IMR-90 (cell line): Measurements from ENCODE around the gene ACAD9. TPM values are rescaled to one million over a fixed set of nuclear protein-coding genes. Genes with fewer than 3 reads are reported as not detected.

Source experiments
- ATAC-seq: fragments of 200-7000 bp; cut with Tn5 transposase; 2 replicates; pipeline ENCODE4 v1.9.1; 2020; ENCODE audit warnings: low read depth, mild to moderate bottlenecking, moderate library complexity
- BruUV-seq: library from RNA; stranded (reverse); fragments of 400-500 nt; replicated peaks from 2 replicates; lab custom pipeline; 2021; lab: Mats Ljungman, UMichigan
- CTCF ChIA-PET: fragments of 300-600 bp; formaldehyde crosslinking; extraction: SDS; loops from one replicate; lab custom pipeline; 2021; ENCODE audit warnings: antibody characterized with exemption; lab: Yijun Ruan, JAX
- POLR2A ChIA-PET: fragments of 300-600 bp; sonication (Branson Sonifier 250); formaldehyde crosslinking; loops from one replicate; lab custom pipeline; 2022; ENCODE audit warnings: antibody characterized with exemption; ENCODE audit not compliant: unreplicated experiment; lab: Charles Lee
- DNase-seq: peaks from one replicate; pipeline ENCODE4 v3.0.0; 2013
- H2AFZ ChIP-seq: replicated peaks from 2 replicates; pipeline ENCODE3; 2013; ENCODE audit warnings: low read length, mild to moderate bottlenecking; ENCODE audit not compliant: poor library complexity
- H2AK5ac ChIP-seq: 2 replicates; pipeline ENCODE4 v1.6.1; 2013; ENCODE audit warnings: low read depth, low read length, inconsistent platforms
- H2AK9ac ChIP-seq: replicated peaks from 2 replicates; pipeline ENCODE3; 2013; ENCODE audit warnings: mild to moderate bottlenecking, low read depth, low read length, moderate library complexity; ENCODE audit not compliant: poor library complexity
- H2BK120ac ChIP-seq: 2 replicates; pipeline ENCODE4 v1.6.1; 2013; ENCODE audit warnings: low read depth, low read length, inconsistent platforms
- H2BK15ac ChIP-seq: 3 replicates; pipeline ENCODE4 v1.6.1; 2013; ENCODE audit warnings: low read depth, low read length, inconsistent platforms
- H2BK20ac ChIP-seq: 2 replicates; pipeline ENCODE4 v1.6.1; 2013; ENCODE audit warnings: low read depth, mild to moderate bottlenecking, inconsistent platforms, low read length, moderate library complexity
- H2BK5ac ChIP-seq: 2 replicates; pipeline ENCODE4 v1.6.1; 2013; ENCODE audit warnings: mild to moderate bottlenecking, low read depth, low read length, inconsistent platforms; ENCODE audit not compliant: poor library complexity, severe bottlenecking
- H3K14ac ChIP-seq: replicated peaks from 2 replicates; pipeline ENCODE4 v1.6.1; 2013; ENCODE audit warnings: low read depth, low read length, inconsistent platforms
- H3K18ac ChIP-seq: 2 replicates; pipeline ENCODE4 v1.6.1; 2013; ENCODE audit warnings: low read depth, low read length, control low read depth
- H3K23ac ChIP-seq: 2 replicates; pipeline ENCODE4 v1.6.1; 2013; ENCODE audit warnings: low read depth, low read length, inconsistent platforms
- H3K27ac ChIP-seq: 2 replicates; pipeline ENCODE4 v1.5.1; 2013; ENCODE audit warnings: mild to moderate bottlenecking, control low read depth, low read length; ENCODE audit not compliant: insufficient read depth
- H3K27me3 ChIP-seq: 2 replicates; pipeline ENCODE4 v1.6.1; 2013; ENCODE audit warnings: low read length; ENCODE audit not compliant: control insufficient read depth, insufficient read depth
- H3K36me3 ChIP-seq: 2 replicates; pipeline ENCODE4 v1.6.1; 2013; ENCODE audit warnings: low read length, mixed read lengths; ENCODE audit not compliant: control insufficient read depth, insufficient read depth
- H3K4ac ChIP-seq: 2 replicates; pipeline ENCODE4 v1.6.1; 2013; ENCODE audit warnings: low read depth, low read length, inconsistent platforms
- H3K4me1 ChIP-seq: 2 replicates; pipeline ENCODE4 v1.6.1; 2013; ENCODE audit warnings: low read length, mixed read lengths; ENCODE audit not compliant: control insufficient read depth, insufficient read depth
- H3K4me2 ChIP-seq: 2 replicates; pipeline ENCODE4 v1.6.1; 2013; ENCODE audit warnings: low read depth, mild to moderate bottlenecking, control low read depth, low read length, moderate library complexity
- H3K4me3 ChIP-seq: 2 replicates; pipeline ENCODE4 v1.5.1; 2013; ENCODE audit warnings: low read depth, mild to moderate bottlenecking, control low read depth, low read length, moderate library complexity; ENCODE audit not compliant: insufficient read depth
- H3K56ac ChIP-seq: 2 replicates; pipeline ENCODE4 v1.6.1; 2013; ENCODE audit warnings: low read length, inconsistent platforms; ENCODE audit not compliant: insufficient read depth; ENCODE audit errors: extremely low read depth
- H3K79me1 ChIP-seq, 2 experiments: 2 replicates each; pipeline ENCODE4 v1.6.1; 2013; ENCODE audit warnings: low read length in 2 of 2, inconsistent platforms in 1 of 2, low read depth in 1 of 2
- H3K9ac ChIP-seq: 2 replicates; pipeline ENCODE4 v1.6.1; 2013; ENCODE audit warnings: low read depth, low read length, control low read depth
- H3K9me1 ChIP-seq: 2 replicates; pipeline ENCODE4 v1.6.1; 2013; ENCODE audit warnings: low read length, inconsistent platforms; ENCODE audit not compliant: insufficient read depth
- H3K9me3 ChIP-seq: 2 replicates; pipeline ENCODE4 v1.6.1; 2013; ENCODE audit warnings: low read length; ENCODE audit not compliant: control insufficient read depth, insufficient read depth
- H4K20me1 ChIP-seq: 2 replicates; pipeline ENCODE4 v1.6.1; 2013; ENCODE audit warnings: low read length, inconsistent platforms; ENCODE audit not compliant: insufficient read depth
- H4K5ac ChIP-seq: 2 replicates; pipeline ENCODE4 v1.6.1; 2013; ENCODE audit warnings: mild to moderate bottlenecking, low read depth, low read length, control low read depth
- H4K8ac ChIP-seq, 2 experiments: 2 replicates each; pipeline ENCODE4 v1.6.1; 2013; ENCODE audit warnings: low read depth in 2 of 2, low read length in 2 of 2, control low read depth in 1 of 2, inconsistent platforms in 1 of 2
- H4K91ac ChIP-seq: 2 replicates; pipeline ENCODE4 v1.6.1; 2013; ENCODE audit warnings: low read depth, low read length, inconsistent platforms; ENCODE audit not compliant: insufficient read depth
- BHLHE40 ChIP-seq: fragments of 150-350 bp; IDR thresholded peaks from 2 replicates; pipeline ENCODE4 v1.6.1; 2016; ENCODE audit warnings: mild to moderate bottlenecking, low read depth, low read length
- CEBPB ChIP-seq: IDR thresholded peaks from 2 replicates; pipeline ENCODE4 v1.6.1; 2012; ENCODE audit warnings: low read depth, low read length, improper control_type of control experiment
- CHD1 ChIP-seq: IDR thresholded peaks from 2 replicates; pipeline ENCODE4 v1.6.1; 2012; ENCODE audit warnings: low read depth, low read length, improper control_type of control experiment
- FOS ChIP-seq: fragments of 150-350 bp; IDR thresholded peaks from 2 replicates; pipeline ENCODE4 v1.6.1; 2016; ENCODE audit warnings: low read depth, low read length
- MAFK ChIP-seq: IDR thresholded peaks from 2 replicates; pipeline ENCODE4 v1.6.1; 2012; ENCODE audit warnings: low read depth, low read length, improper control_type of control experiment
- MAZ ChIP-seq: IDR thresholded peaks from 2 replicates; pipeline ENCODE4 v1.6.1; 2012; ENCODE audit warnings: low read depth, mild to moderate bottlenecking, low read length, improper control_type of control experiment, moderate library complexity, borderline replicate concordance
- MXI1 ChIP-seq: IDR thresholded peaks from 2 replicates; pipeline ENCODE4 v1.6.1; 2012; ENCODE audit warnings: low read depth, mild to moderate bottlenecking, low read length, moderate library complexity, borderline replicate concordance
- NFE2L2 ChIP-seq: fragments of 150-350 bp; IDR thresholded peaks from 2 replicates; pipeline ENCODE4 v1.6.1; 2016; ENCODE audit warnings: low read depth, mild to moderate bottlenecking, low read length
- POLR2A ChIP-seq: IDR thresholded peaks from 2 replicates; pipeline ENCODE4 v1.6.1; 2012; ENCODE audit warnings: mild to moderate bottlenecking, low read depth, low read length
- RAD21 ChIP-seq: IDR thresholded peaks from 2 replicates; pipeline ENCODE4 v1.6.1; 2012; ENCODE audit warnings: low read length, improper control_type of control experiment
- RCOR1 ChIP-seq: IDR thresholded peaks from 2 replicates; pipeline ENCODE4 v1.6.1; 2012; ENCODE audit warnings: mild to moderate bottlenecking, low read length, improper control_type of control experiment; ENCODE audit not compliant: insufficient replicate concordance
- RFX5 ChIP-seq: IDR thresholded peaks from 2 replicates; pipeline ENCODE4 v1.8.0; 2012; ENCODE audit warnings: low read depth, mild to moderate bottlenecking, low read length, moderate library complexity
- SMC3 ChIP-seq: fragments of 150-350 bp; IDR thresholded peaks from 2 replicates; pipeline ENCODE4 v1.6.1; 2016; ENCODE audit warnings: low read depth, mild to moderate bottlenecking, antibody characterized with exemption, low read length, moderate library complexity
- WGBS, 2 experiments: methylation state at CpG; one replicate each; pipeline versions ENCODE4 v1.1.5 to v1.1.7; 2013; ENCODE audit warnings: missing lambda C conversion rate in 2 of 2; ENCODE audit not compliant: insufficient read length in 1 of 2; ENCODE audit errors: extremely low coverage in 2 of 2; 5-methylcytosine and 5-hydroxymethylcytosine counted together
- dilution Hi-C: fragments of 300-500 bp; cut with HindIII; formaldehyde crosslinking; loops from one replicate; pipeline ENCODE4 v1.14.3; 2018; ENCODE audit warnings: low sequenced_read_pairs; ENCODE audit not compliant: unreplicated experiment
- in situ Hi-C: fragments of 300-500 bp; cut with MboI; formaldehyde crosslinking; loops from 3 replicates; pipeline ENCODE4 v1.14.3; 2019; ENCODE audit warnings: low sequenced_read_pairs, inconsistent platforms, mixed read lengths
- intact Hi-C: fragments of 100-400 bp; cut with micrococcal nuclease; formaldehyde crosslinking; loops from 2 replicates; pipeline ENCODE4 v1.10.0; 2022
- polyA plus RNA-seq, 3 experiments: library from polyadenylated mRNA; depleted of rRNA; stranded (reverse); fragments of >200 nt; gene quantifications; 2 replicates each; pipeline ENCODE4 v1.2.3, GENCODE V29; 2012; ENCODE audit warnings: low replicate concordance in 1 of 3
- total RNA-seq: library from RNA; depleted of rRNA; stranded (reverse); fragments of >200 nt; gene quantifications from 2 replicates; pipeline ENCODE4 v1.2.3, GENCODE V29; 2012
- TF ChIP-seq, protein P1 (sequence below): fragments of 150-350 bp; IDR thresholded peaks from 2 replicates; pipeline ENCODE4 v1.6.1; 2017; ENCODE audit warnings: mild to moderate bottlenecking, antibody characterized with exemption, low read length, low read depth
- TF ChIP-seq, protein P2 (sequence below): conservative IDR thresholded peaks from 2 replicates; pipeline ENCODE4 v1.5.1; 2012; ENCODE audit warnings: mild to moderate bottlenecking, low read depth, low read length, improper control_type of control experiment
- TF ChIP-seq, protein P3 (sequence below): fragments of 150-350 bp; IDR thresholded peaks from 2 replicates; pipeline ENCODE4 v1.6.1; 2016; ENCODE audit warnings: low read depth, mild to moderate bottlenecking, low read length, moderate library complexity, borderline replicate concordance

Gene ACAD9
- total and polyA plus RNA-seq, 2 of the 4 experiments (the other 2 are of a cell fraction): 31.2 to 41.3 TPM

DNA sequence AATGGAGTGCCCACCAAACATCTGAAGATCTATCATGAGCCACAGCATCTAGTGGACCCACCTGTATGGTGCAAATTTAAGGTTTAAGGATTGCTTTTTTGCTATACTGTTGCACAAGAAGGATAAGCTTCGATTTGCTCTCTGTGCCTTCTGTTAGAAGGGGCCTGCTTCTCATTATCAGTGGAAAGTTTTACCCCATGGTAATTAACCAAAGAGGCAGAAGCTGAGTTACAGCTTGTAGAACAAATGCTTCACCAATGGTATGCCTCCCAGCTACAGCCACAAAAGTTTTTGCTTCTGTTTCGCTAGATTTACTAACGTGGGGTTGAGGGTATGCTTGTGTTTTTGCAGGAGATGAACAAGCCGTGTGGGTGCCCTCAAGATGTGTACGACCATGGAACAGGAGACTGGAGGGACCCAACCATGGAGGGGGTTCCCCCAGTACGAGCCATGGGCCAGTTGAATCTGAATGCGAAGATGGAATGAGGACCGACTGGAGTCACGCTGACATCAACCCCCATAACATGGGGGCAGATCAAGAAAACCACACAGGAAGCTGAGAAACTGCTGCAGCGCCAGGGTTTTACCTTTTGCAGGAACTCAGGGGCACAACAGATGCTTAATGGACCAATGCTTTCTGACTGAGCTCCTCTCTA lies 43.5 kb downstream of the ACAD9 start:
- Histone ChIP-seq H3K9me1 (no peaks in the 10 kb centered on the region), H3K27me3 (no peaks in the 10 kb centered on the region), H3K23ac (no peak overlapping the region), H3K18ac (no peak overlapping the region), H3K14ac (no peak overlapping the region), H3K9me3 (peaks cover 36% of the 10 kb centered on the region), H4K91ac (no peak overlapping the region), H2BK120ac (no peak overlapping the region), H3K9ac (no peak overlapping the region), H2AK9ac (no peak overlapping the region), H2BK5ac (no peak overlapping the region), H3K27ac (no peak overlapping the region), H4K8ac (no peak overlapping the region), H3K4me2 (no peak overlapping the region), H2BK15ac (no peak overlapping the region), H3K36me3 (peaks cover 1% of the 10 kb centered on the region; the same call in 1 of the 2 replicates), H3K4me1 (no peaks in the 10 kb centered on the region), H3K4me3 (no peak overlapping the region), H3K4ac (no peak overlapping the region), H4K5ac (no peak overlapping the region), H2AK5ac (no peak overlapping the region), H2AFZ (no peak overlapping the region), H4K20me1 (no peaks in the 10 kb centered on the region), H3K56ac (no peak overlapping the region), H2BK20ac (no peak overlapping the region), H3K79me1 (no peaks in the 10 kb centered on the region)
- POLR2A ChIA-PET: no interaction called here
- 100% methylated on average over 1 of the region's 10 CpGs; no CpG with 5 or more reads in 1 of the 2 experiments for WGBS, 2 experiments
- in situ Hi-C loops: no loop called here
- dilution Hi-C loops: no loop called here
- ATAC-seq (no peak), DNase-seq (no peak)
- TF ChIP-seq, protein P1, sequence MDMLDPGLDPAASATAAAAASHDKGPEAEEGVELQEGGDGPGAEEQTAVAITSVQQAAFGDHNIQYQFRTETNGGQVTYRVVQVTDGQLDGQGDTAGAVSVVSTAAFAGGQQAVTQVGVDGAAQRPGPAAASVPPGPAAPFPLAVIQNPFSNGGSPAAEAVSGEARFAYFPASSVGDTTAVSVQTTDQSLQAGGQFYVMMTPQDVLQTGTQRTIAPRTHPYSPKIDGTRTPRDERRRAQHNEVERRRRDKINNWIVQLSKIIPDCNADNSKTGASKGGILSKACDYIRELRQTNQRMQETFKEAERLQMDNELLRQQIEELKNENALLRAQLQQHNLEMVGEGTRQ: no peak
- TF ChIP-seq CHD1: no peak
- no peak for TF ChIP-seq RAD21
- TF ChIP-seq, protein P2, sequence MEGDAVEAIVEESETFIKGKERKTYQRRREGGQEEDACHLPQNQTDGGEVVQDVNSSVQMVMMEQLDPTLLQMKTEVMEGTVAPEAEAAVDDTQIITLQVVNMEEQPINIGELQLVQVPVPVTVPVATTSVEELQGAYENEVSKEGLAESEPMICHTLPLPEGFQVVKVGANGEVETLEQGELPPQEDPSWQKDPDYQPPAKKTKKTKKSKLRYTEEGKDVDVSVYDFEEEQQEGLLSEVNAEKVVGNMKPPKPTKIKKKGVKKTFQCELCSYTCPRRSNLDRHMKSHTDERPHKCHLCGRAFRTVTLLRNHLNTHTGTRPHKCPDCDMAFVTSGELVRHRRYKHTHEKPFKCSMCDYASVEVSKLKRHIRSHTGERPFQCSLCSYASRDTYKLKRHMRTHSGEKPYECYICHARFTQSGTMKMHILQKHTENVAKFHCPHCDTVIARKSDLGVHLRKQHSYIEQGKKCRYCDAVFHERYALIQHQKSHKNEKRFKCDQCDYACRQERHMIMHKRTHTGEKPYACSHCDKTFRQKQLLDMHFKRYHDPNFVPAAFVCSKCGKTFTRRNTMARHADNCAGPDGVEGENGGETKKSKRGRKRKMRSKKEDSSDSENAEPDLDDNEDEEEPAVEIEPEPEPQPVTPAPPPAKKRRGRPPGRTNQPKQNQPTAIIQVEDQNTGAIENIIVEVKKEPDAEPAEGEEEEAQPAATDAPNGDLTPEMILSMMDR: no peak
- no peak for TF ChIP-seq SMC3
- TF ChIP-seq MXI1: no peak
- TF ChIP-seq FOS: no peak
- TF ChIP-seq BHLHE40: no peak
- no peak for TF ChIP-seq RFX5
- no peak for TF ChIP-seq RCOR1
- TF ChIP-seq MAZ: no peak
- TF ChIP-seq POLR2A: no peak
- no peak for TF ChIP-seq CEBPB
- no peak for TF ChIP-seq MAFK
- no peak for TF ChIP-seq NFE2L2
- TF ChIP-seq, protein P3, sequence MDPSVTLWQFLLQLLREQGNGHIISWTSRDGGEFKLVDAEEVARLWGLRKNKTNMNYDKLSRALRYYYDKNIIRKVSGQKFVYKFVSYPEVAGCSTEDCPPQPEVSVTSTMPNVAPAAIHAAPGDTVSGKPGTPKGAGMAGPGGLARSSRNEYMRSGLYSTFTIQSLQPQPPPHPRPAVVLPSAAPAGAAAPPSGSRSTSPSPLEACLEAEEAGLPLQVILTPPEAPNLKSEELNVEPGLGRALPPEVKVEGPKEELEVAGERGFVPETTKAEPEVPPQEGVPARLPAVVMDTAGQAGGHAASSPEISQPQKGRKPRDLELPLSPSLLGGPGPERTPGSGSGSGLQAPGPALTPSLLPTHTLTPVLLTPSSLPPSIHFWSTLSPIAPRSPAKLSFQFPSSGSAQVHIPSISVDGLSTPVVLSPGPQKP: no peak
- CTCF ChIA-PET: no interaction called here
- intact Hi-C loops: no loop called here
- BruUV-seq: no TSS peak
